GM12872 (cell line): ENCODE results near the gene FAM234A.

Experiments
- CTCF ChIP-seq: IDR thresholded peaks from 3 replicates; pipeline ENCODE4 v1.5.1; 2011; ENCODE audit warnings: low read depth, mild to moderate bottlenecking, low read length, moderate library complexity; ENCODE audit not compliant: insufficient read depth

The FAM234A gene

GRCh38 chr16:259226-259625 lies 24.6 kb downstream of the FAM234A start:
- no peak for TF ChIP-seq CTCF

DNA sequence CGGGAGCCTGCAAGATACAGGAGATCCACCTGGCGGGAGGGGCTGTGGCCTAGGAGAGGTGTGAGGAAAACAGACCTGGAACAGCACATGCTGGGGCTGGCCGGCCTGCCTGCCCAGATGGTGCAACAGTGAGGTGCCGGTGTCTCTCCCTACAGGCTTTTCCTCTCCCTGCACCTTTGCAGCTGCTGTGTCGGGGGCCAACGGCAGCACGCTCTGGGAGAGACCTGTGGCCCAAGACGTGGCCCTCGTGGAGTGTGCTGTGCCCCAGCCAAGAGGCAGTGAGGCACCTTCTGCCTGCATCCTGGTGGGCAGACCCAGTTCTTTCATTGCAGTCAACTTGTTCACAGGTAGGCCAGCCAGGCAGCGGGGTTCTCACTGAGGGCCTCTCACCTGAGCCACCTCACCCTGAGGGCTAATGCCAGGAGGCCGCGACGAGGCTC lies 25.2 kb downstream of the FAM234A start:
- TF ChIP-seq CTCF: no peak

- no peak for TF ChIP-seq CTCF
Observed at GRCh38 chr16:260326-260725, 25.7 kb downstream of the FAM234A start.

DNA sequence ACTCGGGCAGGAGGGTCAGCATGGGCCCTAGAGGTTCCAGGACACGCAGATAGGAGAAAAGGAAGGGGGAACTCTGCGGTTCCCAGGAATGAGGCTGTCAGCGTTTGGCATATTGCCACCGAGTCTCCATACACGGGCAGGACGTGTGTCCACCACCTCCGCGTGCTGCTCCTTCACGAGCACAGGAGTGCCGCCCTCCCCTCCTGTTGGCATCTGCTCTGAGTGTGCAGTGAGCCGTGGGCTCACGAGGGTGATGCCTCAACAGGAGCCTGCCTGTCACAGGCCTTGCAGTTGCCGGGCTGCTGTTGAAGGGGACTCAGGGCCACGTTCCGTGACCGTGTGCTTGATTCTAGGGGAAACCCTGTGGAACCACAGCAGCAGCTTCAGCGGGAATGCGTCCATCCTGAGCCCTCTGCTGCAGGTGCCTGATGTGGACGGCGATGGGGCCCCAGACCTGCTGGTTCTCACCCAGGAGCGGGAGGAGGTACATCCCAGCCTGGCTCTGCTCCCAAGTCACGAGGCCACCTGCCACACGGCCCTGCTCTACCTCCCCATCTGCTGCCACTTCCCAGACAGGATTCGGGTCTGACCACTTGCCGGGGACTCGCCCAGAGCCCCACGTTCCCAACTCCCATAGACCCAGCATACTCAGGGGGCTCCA lies 26.5 kb downstream of the FAM234A start:
- TF ChIP-seq CTCF: no peak

DNA sequence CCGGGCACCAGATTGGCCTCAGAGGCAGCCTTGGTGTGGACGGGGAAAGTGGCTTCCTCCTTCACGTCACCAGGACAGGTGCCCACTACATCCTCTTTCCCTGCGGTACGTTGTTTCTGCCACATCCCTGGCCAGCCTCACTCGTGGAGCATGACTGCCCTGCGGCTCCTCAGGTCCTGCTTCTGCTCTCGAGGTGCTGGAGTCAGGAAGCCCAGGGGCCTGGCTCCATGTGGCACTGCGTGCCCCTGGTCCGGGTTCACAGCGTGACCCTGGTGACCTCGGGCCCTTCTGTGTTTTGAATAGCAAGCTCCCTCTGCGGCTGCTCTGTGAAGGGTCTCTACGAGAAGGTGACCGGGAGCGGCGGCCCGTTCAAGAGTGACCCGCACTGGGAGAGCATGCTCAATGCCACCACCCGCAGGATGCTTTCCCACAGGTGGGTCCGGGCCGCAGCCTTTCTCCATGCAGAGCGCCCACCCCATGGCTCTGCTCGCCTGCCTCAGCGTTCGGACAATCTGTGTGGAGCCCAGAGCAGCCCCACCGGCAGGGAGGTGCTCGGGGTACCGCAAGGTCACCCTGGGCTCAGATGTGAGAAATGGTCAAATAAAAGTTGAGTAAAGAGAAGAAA lies 27.6 kb downstream of the FAM234A start:
- TF ChIP-seq CTCF: no peak

DNA sequence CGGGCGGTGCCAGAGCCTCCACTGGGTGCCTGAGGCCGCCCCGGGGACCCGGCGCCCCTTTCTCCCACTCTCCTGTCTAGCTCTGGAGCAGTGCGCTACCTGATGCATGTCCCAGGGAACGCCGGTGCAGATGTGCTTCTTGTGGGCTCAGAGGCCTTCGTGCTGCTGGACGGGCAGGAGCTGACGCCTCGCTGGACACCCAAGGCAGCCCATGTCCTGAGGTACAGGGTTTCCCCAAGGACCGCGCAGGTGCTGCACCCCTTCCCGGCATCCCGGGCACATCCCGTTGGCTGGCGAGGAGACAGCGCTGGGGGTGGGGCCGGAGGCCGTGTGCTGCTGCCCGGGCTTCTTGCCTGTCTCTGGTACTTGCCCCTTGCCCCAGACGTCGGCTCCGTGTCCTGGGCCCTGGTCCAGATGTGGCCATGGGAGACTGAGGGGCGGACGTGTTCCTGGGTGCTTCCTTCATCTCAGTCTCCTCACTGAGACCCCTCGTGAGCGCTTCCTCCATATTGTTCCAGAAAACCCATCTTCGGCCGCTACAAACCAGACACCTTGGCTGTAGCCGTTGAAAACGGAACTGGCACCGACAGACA lies 28.7 kb downstream of the FAM234A start:
- TF ChIP-seq CTCF: no peak

DNA sequence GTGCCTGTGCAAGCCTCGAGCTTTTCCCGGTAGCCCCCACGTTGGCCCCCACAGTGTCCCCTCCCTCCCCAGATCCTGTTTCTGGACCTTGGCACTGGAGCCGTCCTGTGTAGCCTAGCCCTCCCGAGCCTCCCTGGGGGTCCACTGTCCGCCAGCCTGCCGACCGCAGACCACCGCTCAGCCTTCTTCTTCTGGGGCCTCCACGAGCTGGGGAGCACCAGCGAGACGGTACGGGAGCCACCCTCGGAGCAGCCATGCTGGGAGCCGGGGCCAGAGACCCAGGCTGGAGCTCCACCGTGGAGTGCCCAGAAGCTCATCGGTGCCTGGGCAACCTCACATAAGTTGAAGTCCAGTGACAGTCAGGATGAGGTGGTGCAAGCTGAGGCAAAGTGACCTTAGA lies 29.3 kb downstream of the FAM234A start:
- TF ChIP-seq CTCF: no peak
